Endometrial microvascular endothelial cells (primary cell): ENCODE data around the gene NPC2. TPM values are rescaled to one million over a fixed set of nuclear protein-coding genes. Genes with fewer than 3 reads are reported as not detected.

Source experiments
- in situ Hi-C: cut with HindIII; loops from 2 replicates; pipeline ENCODE4 v1.10.0; 2017; ENCODE audit warnings: low sequenced_read_pairs, low pct_unique_long_range_greater_than_20kb; ENCODE audit errors: inconsistent ontology term
- total RNA-seq: library from RNA; depleted of rRNA; stranded (reverse); fragments of >200 nt; gene quantifications from one replicate; pipeline ENCODE4 v1.2.3, GENCODE V29; 2015; ENCODE audit errors: inconsistent ontology term

NPC2 gene
- total RNA-seq, 1 donor from 2014 or later: 942 TPM

GRCh38 chr14:74504874-74505720 is 12.0 kb upstream of the NPC2 start:
- in situ Hi-C loops: no loop called here

- in situ Hi-C loops: no loop called here
Measured at GRCh38 chr14:74504412-74504811, 11.3 kb upstream of the NPC2 start.

GRCh38 chr14:74503938-74504335 is 10.8 kb upstream of the NPC2 start:
- in situ Hi-C loops: no loop called here

- in situ Hi-C loops: no loop called here
Measured at GRCh38 chr14:74503291-74503937, 10.3 kb upstream of the NPC2 start.

- in situ Hi-C loops: no loop called here
Measured at GRCh38 chr14:74502236-74503019, 9.3 kb upstream of the NPC2 start.

GRCh38 chr14:74501691-74502090 is 8.6 kb upstream of the NPC2 start:
- in situ Hi-C loops: no loop called here

GRCh38 chr14:74501135-74501614 is 8.1 kb upstream of the NPC2 start:
- in situ Hi-C loops: no loop called here

- in situ Hi-C loops: no loop called here
Measured at GRCh38 chr14:74500417-74501134, 7.5 kb upstream of the NPC2 start.

GRCh38 chr14:74495356-74495755 is 2.3 kb upstream of the NPC2 start:
- in situ Hi-C loops: no loop called here

- in situ Hi-C loops: no loop called here
Measured at GRCh38 chr14:74493343-74494261, 497 bp upstream of the NPC2 start, which contains the start of gene ISCA2. Gene ISCA2 (plus strand): TSS chr14:74493765. CDS start chr14:74493775, 10 bp downstream.

GRCh38 chr14:74491956-74492775 is 939 bp downstream of the NPC2 start:
- in situ Hi-C loops: no loop called here

- in situ Hi-C loops: no loop called here
Measured at GRCh38 chr14:74490486-74490885, 2.6 kb downstream of the NPC2 start.

- in situ Hi-C loops: no loop called here
Measured at GRCh38 chr14:74488786-74489397, 4.2 kb downstream of the NPC2 start.

GRCh38 chr14:74486164-74486563 is 6.9 kb downstream of the NPC2 start:
- in situ Hi-C loops: no loop called here

- in situ Hi-C loops: no loop called here
Measured at GRCh38 chr14:74483321-74483720, 9.8 kb downstream of the NPC2 start.

- in situ Hi-C loops: no loop called here
Measured at GRCh38 chr14:74482571-74482970, 10.5 kb downstream of the NPC2 start.

GRCh38 chr14:74480046-74480445 is 13.1 kb downstream of the NPC2 start:
- in situ Hi-C loops: no loop called here
